Kidney (tissue), 14 donors: ENCODE data around the gene DELE1. TPM values are rescaled to one million over a fixed set of nuclear protein-coding genes. Genes with fewer than 3 reads are reported as not detected.

ENCODE experiments used
- DNase-seq, 5 donors: peaks; one replicate each; pipeline ENCODE4 v3.0.0-alpha.2; 2013 to 2020
- FAIRE-seq: peaks from 2 replicates; lab custom pipeline; 2012; peaks lifted over from hg19 to GRCh38; lab: Jason Lieb, UNC
- H3K27ac ChIP-seq, 2 donors: one replicate each; pipeline ENCODE4 v1.7.0; 2013; ENCODE audit warnings: low read depth in 2 of 2, low read length in 2 of 2, inconsistent platforms in 1 of 2
- H3K27me3 ChIP-seq: one replicate; pipeline ENCODE4 v1.7.1; 2013; ENCODE audit warnings: low read length, inconsistent platforms; ENCODE audit not compliant: control insufficient read depth, insufficient read depth
- H3K36me3 ChIP-seq, 3 donors: one replicate each; pipeline versions ENCODE4 v1.7.0 to v1.7.1; 2013; ENCODE audit warnings: low read length in 3 of 3, control low read depth in 1 of 3, inconsistent platforms in 1 of 3; ENCODE audit not compliant: insufficient read depth in 3 of 3, control insufficient read depth in 2 of 3
- H3K4me1 ChIP-seq, 3 donors: one replicate each; pipeline versions ENCODE4 v1.7.0 to v1.7.1; 2013; ENCODE audit warnings: low read length in 3 of 3, inconsistent platforms in 1 of 3, low read depth in 1 of 3; ENCODE audit not compliant: control insufficient read depth in 2 of 3, insufficient read depth in 2 of 3
- H3K4me3 ChIP-seq, 3 donors: one replicate each; pipeline versions ENCODE4 v1.7.0 to v1.8.1; 2013; ENCODE audit warnings: low read length in 3 of 3, control low read depth in 1 of 3, inconsistent platforms in 1 of 3
- H3K9ac ChIP-seq, 3 donors: one replicate each; pipeline versions ENCODE4 v1.7.0 to v1.7.1; 2013; ENCODE audit warnings: low read length in 3 of 3, control low read depth in 1 of 3, inconsistent platforms in 1 of 3
- H3K9me3 ChIP-seq, 3 donors: one replicate each; pipeline versions ENCODE4 v1.7.0 to v1.7.1; 2013; ENCODE audit warnings: low read length in 3 of 3, control low read depth in 1 of 3, inconsistent platforms in 1 of 3; ENCODE audit not compliant: control insufficient read depth in 2 of 3, insufficient read depth in 1 of 3
- intact Hi-C: fragments of 100-400 bp; cut with DNase I; formaldehyde crosslinking; loops from one replicate; pipeline ENCODE4 v1.11.1; 2022
- polyA plus RNA-seq: library from polyadenylated mRNA; stranded (reverse); fragments of 350-450 nt; fragmentation: Illumina TruSeq; extraction: RNeasy Lipid Tissue Mini Kit (QIAGEN cat#74804); gene quantifications from one replicate; pipeline ENCODE4 v1.2.3, GENCODE V29; 2014; ENCODE audit warnings: low read depth, low replicate concordance; ENCODE audit not compliant: insufficient read depth
- total RNA-seq: library from RNA; stranded (reverse); fragmentation: NEBNext Ultra II Directional; extraction: Animal tissue kit (Norgen Biotek cat#: 25700); gene quantifications from one replicate; pipeline ENCODE4 v1.2.1, GENCODE V29; 2021
- TF ChIP-seq, protein P1 (sequence below): IDR thresholded peaks from 3 replicates; pipeline ENCODE4 v1.5.1; 2012; ENCODE audit warnings: mild to moderate bottlenecking, moderate library complexity, borderline replicate concordance; ENCODE audit not compliant: insufficient read depth; ENCODE audit errors: extremely low read depth
- donor health status: control.
- donor health status: control.
- donor health status: control.
- donor health status: control.
- donor health status: control.
- donor health status: DM: yes; HTN: yes; CAD: no.
- donor health status: Normal renal cell carcinoma (clear cell type).

DELE1 gene
- total and polyA plus RNA-seq, 2 donors from 2014 or later, result 67.7 to 82.3 TPM

DNA sequence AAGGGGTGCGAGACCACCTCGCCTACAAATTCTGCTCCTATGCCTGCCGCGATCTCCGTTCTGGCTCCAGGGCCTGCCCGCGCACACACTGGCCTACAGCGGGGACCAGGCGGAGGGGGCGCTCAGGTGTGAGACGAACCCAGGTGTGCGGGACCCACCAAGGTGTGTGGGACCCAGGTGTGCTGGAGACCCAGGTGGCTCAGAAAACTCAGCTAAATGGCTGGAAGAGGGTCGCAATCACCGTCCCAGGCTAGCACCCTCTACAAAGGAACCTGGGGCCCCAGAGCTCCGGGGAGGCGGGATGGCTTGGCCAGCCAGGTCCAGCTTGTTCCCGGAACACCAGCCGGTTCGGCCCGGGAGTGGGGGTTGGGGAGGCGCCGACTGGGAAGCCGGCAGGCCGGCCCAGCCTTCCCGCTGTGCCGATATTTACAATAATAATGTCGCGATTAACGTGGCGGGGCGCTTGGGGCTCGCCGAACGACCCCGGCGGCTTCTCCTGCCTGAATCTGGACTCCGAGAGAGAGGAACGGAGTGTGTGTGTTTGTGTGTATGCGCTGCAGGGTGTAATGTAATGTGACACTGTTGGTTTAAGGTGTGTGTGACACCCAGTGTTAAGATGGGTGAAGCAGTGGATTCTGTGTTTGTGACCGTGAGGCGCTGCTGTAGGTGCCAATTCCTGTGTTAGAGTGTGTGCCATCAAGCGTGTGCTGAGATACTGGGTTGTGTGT lies 46.9 kb upstream of the DELE1 start:
- FAIRE-seq (no peak), DNase-seq (peak in 3 of 5 donors; percentile 39 to 84 (median 58))
- TF ChIP-seq, protein P1, sequence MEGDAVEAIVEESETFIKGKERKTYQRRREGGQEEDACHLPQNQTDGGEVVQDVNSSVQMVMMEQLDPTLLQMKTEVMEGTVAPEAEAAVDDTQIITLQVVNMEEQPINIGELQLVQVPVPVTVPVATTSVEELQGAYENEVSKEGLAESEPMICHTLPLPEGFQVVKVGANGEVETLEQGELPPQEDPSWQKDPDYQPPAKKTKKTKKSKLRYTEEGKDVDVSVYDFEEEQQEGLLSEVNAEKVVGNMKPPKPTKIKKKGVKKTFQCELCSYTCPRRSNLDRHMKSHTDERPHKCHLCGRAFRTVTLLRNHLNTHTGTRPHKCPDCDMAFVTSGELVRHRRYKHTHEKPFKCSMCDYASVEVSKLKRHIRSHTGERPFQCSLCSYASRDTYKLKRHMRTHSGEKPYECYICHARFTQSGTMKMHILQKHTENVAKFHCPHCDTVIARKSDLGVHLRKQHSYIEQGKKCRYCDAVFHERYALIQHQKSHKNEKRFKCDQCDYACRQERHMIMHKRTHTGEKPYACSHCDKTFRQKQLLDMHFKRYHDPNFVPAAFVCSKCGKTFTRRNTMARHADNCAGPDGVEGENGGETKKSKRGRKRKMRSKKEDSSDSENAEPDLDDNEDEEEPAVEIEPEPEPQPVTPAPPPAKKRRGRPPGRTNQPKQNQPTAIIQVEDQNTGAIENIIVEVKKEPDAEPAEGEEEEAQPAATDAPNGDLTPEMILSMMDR, result no peak
- intact Hi-C loops, result no loop called here
- Histone ChIP-seq H3K4me3 (peak overlapping the region; percentile 44 to 95 (median 82)), H3K9me3 (no peaks in the 10 kb centered on the region), H3K4me1 (peaks cover 0 to 40% (median 20%) of the 10 kb centered on the region in 3 donors), H3K36me3 (no peaks in the 10 kb centered on the region), H3K9ac (peak overlapping the region; percentile 14 to 77 (median 50)), H3K27me3 (peaks cover 25% of the 10 kb centered on the region), H3K27ac (peak overlapping the region; percentile 87 to 88)

DNA sequence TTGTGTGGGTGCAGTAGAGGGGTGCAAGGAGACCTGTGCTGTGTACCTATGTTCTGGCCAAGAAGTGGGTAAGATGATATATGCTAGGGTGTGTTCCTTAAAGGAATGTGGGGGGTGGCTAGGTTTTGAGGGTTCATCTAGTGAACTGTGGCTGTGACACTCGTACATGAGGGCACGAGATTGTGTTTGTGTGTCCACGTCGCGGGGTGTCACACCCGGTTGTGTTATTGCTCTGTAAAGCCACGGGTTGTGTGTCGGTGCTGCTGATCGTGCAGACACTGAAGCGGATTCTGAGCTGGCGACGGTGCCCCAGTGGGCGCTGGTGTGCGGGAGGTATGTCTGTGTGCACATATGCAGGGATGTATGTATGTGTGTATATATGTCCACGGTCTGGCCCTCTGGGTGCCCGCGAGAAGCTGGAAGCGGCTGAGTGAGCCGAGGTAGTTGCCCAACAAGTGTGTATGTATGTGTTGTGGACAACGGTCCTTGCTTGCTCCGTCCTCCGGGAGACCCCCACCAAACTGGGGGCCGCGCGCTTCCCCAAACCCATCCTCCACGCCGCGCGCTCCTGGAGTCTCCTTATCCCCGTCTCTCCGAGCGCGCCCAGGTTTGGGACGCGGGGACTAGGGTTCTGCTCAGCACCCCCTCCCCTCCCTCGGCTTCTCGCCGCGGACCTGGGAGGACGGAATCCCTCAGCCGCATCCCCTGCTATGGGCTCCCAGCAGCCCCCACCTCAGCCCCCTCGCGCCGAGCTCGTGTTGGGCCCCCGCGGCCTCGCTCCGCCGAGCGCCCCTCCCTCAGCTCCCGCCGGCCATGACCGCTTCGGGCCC lies 46.1 kb upstream of the DELE1 start:
- Histone ChIP-seq H3K4me3 (peak overlapping the region; percentile 44 to 95 (median 82)), H3K36me3 (no peaks in the 10 kb centered on the region), H3K9ac (peak overlapping the region; percentile 14 to 77 (median 50)), H3K9me3 (no peaks in the 10 kb centered on the region), H3K4me1 (peaks cover 0 to 38% (median 15%) of the 10 kb centered on the region in 3 donors), H3K27ac (peak overlapping the region; percentile 87 to 88), H3K27me3 (peaks cover 32% of the 10 kb centered on the region)
- FAIRE-seq, result no peak
- intact Hi-C loops, result no loop called here
- TF ChIP-seq, protein P1, result no peak
- peak in 4 of 5 donors; percentile 33 to 84 (median 54) for DNase-seq

DNA sequence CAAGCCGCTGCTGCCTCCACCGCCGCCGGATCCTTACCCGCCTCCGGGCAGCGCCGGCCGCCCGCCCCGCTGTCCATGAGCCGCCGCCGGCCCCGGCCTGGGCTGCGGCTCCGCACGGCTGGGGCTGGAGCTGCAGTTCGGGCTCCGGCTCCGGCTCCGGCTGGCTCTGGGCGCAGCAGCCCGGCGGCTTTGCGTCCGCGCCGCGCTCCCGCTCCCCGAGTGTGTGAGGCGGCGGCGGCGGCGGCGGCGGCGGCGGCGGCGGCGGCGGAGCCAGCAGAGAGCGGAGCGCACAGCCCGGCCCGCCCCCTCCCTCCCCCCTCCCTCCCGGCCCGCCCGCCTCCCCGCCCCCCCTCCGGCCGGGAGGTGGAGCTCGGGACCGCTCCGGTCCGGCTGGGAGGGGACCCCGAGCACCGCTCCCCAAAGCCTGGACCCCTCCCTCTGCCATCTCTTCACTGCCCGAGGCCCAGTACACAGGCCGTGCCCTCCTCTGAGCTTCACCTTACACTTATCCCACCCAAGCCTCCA lies 45.4 kb upstream of the DELE1 start, which contains the start of gene PCDH1:
Gene PCDH1, minus strand, starts transcription at position 225 of the 525 bp plus-strand sequence. Its CDS starts 148 bp downstream, at position 77.
- no peaks in the 10 kb centered on the region for H3K9me3 ChIP-seq
- peak within 1 kb of the TSS; percentile 37 to 81 (median 77) for H3K9ac ChIP-seq
- TF ChIP-seq, protein P1, result no peak
- peaks cover 36% of the 10 kb centered on the region for H3K27me3 ChIP-seq
- peak within 1 kb of the TSS; percentile 44 to 95 (median 82) for H3K4me3 ChIP-seq
- FAIRE-seq (no peak), DNase-seq (peak; percentile 45 to 84 (median 66))
- H3K27ac ChIP-seq, result peak within 1 kb of the TSS; percentile 87 to 97
- H3K4me1 ChIP-seq, result peaks cover 0 to 38% (median 13%) of the 10 kb centered on the region in 3 donors
- no peaks in the 10 kb centered on the region for H3K36me3 ChIP-seq
- intact Hi-C loops, result no loop called here
